Measurements from ENCODE around the gene UGT2A1.

Gene UGT2A1

DNA sequence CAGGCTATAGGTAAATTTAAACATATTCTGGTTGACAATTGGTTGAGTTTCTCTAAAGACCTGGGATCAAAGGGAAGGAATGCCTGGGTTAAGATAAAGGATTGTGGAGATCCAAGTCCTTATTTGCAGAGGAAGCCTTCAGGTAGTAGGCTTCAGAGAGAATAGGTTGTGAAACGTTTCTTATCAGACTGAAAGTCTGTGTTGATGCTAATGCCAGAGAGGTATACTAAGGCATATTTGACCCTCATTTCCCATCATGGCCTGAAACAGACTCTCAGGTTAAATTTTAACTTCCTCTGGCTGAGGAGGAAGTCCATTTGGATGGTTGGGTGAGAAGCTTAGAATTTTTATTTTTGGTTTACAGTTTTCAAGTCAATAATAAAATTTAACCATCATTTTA is 61.7 kb downstream of the UGT2A1 start:
- no peak for DNase-seq (ENCODE audit: low read depth in 2 of 3, low spot score in 2 of 3)

DNA sequence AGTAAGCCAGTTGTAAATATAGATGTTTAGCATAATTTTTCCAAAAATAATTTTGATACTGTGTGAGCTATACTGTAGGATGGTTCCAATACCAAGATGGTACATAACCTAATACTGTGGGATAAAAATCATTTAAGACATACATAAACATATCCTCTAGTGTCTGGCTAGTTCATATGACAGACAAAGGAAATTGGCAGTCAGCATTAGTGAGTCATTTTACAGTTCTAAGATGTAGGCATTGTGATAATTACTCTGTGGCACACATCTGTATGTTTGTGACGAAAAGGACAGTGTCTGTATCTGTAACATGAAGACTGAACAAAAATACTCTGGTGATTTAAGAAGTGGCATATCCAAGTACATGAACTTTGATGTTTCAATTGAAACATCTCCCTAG is 63.2 kb downstream of the UGT2A1 start:
- DNase-seq (ENCODE audit: low read depth in 2 of 3, low spot score in 2 of 3): no peak

DNA sequence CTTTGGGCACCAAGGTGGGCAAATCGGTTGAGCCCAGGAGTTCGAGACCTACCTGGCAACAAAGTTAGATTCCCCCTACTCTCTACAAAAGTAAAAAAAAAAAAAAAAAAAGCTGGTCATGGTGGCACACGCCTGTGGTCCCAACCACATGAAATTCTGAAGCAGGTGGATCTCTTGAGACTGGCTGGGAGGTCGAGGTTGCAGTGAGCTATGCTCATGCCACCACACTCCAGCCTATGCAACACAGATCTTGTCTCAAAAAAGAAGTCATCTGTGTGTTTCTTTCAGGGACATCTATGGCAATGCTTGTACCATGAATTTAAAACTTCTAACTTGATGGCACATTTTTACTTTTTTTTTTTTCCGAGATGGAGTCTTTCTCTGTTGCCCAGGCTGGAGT is 68.9 kb downstream of the UGT2A1 start:
- no peak for DNase-seq (ENCODE audit: low read depth in 2 of 3, low spot score in 2 of 3)

DNA sequence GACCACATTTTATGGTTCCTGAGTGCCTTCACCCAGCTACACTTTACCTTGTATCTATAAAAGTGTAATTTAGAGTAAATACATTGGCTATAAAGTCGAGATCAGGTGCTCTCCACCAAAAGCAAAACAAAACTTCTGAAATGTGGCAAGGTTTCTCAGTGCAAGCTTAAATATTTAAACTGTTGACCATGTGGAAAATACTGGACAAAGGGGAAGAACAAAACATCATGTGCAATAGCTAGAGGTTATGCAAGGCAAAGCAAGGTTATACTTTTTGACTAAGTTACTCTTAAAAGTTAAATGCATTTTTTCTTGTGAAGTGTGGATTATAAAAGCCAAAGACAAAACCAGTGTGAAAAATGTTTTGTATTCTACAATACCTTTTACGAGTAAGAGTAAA is 69.5 kb downstream of the UGT2A1 start:
- DNase-seq (ENCODE audit: low read depth in 2 of 3, low spot score in 2 of 3): no peak

DNA sequence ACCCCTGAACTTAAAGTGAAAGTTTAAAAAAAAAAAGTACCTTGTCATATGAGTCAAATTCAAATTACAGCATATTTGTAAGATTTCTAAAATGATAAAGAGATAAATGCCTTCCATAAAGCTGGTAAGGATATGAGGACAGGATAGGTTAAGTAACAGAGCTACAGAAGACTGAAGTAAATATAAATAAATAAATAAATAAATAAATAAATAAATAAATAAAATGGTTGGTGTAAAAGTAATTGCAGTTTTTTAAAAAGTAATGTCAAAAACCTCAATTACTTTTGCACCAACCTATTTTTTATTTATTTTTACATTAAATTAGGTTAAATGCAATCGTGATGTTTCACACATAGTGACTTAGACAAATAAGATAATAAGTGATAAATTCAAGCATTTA is 75.8 kb downstream of the UGT2A1 start:
- DNase-seq (ENCODE audit: low read depth in 2 of 3, low spot score in 2 of 3): no peak

DNA sequence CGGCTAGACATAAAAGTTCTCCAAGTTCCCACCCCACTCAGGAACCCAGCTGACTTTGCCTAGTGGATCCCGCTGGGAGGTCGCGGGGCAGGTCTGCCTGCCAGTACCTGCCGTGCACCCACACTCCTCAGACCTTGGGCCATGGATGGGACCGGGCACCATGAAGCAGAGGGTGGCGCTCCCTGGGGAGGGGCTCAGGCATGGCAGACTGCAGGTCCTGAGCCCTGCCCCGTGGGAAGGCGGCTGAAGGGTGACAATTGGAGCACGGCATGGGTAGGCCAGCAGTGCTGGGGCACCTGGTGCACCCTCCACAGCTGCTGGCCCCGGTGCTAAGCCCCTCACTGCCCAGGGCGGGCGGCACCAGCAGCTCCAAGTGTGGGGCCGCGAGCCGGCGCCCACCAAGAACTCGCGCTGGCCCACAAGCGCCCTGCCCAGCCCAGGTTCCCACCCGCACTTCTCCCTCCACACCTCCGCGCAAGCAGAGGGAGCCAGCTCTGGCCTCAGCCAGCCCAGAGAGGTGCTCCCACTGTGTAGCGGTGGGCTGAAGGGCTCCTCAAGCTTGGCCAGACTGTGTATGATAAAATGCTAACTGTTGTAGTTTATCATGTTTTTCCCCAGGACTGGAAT is 76.7 kb downstream of the UGT2A1 start:
- no peak for DNase-seq (ENCODE audit: low read depth in 2 of 3, low spot score in 2 of 3)

DNA sequence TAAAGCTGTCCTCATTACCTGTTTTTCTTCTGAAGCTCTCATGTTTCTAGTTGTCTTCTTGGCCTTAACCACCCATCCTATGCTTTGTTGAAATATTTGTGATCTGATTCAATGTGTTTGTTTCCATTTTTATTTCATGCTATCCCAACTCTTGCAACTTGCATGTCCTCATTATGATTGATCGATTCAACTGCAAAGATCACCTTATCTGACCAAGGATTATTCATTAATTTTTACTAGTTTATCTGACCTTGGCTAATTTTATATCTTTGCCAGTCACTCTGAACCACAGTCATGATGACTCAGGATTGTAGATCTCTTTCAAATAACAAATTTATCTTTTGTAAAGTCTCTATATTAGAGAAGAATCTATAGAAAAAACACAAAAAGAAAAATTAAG is 84.3 kb downstream of the UGT2A1 start:
- no peak for DNase-seq (ENCODE audit: low read depth in 2 of 3, low spot score in 2 of 3)

DNA sequence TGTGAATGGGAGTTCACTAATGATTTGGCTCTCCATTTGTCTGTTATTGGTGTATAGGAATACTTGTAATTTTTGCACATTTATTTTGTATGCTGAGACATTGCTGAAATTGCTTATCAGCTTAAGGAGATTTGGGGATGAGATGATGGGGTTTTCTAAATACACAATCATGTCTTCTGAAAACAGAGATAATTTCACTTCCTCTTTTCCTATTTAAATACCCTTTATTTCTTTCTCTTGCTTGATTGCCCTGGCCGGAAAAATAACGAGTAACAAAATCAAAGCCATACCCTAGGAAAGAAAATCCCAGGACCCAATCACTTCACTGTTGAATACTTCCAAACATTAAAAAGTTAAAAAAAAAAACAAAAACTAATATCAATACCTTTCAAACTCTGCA is 89.6 kb downstream of the UGT2A1 start:
- no peak for DNase-seq (ENCODE audit: low read depth in 2 of 3, low spot score in 2 of 3)

DNA sequence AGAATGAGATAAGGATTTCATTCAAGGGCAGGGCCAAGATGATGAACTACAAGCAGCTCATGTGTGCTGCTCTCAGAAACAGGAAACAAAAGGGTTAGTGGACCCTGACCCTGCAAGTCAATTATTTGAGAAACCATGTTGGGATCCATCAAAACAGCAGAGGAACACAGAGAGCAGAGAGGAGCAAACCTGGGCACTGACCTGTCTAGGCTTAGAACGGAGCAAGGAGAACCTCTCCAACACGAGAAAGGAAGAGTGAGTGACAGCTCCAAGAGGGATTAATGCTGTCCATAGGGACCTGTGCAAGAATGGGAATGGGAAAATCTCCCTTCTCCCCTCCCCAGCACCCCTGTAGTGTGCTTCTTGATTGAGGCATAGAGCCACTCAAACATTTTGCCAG is 103.4 kb downstream of the UGT2A1 start:
- no peak for DNase-seq (ENCODE audit: low read depth in 2 of 3, low spot score in 2 of 3)

DNA sequence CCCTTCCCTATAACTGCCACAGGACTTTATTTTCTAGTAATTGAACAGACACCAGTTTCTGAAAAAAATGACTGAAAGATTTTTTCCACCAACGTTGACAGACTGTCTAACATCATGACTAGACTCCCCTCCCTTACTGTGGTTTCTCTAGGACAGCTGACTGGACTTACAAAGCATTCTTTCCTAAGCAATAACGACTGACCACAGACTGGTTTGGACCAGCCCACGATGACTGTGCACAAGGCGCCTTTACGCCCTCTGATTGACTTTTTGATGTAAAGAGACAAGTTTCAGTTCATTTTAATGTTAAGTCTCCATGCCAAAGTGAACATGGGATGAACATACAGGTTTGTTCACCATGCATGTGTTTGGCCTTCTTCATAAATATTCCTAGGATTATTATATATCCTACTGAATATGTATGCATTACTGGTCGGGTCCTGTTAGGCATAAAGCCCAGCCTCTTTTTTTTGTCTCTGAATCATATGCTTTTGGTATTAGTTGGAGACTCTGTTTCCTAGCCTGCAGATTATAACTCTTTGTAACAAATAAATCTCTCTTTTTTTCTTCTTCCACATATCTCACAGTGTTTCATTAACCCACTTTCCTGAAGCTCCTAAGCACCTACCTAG is 106.8 kb downstream of the UGT2A1 start:
- no peak for DNase-seq (ENCODE audit: low read depth in 2 of 3, low spot score in 2 of 3)
